ENCODE data around the gene TASOR.

Gene TASOR, protein sequence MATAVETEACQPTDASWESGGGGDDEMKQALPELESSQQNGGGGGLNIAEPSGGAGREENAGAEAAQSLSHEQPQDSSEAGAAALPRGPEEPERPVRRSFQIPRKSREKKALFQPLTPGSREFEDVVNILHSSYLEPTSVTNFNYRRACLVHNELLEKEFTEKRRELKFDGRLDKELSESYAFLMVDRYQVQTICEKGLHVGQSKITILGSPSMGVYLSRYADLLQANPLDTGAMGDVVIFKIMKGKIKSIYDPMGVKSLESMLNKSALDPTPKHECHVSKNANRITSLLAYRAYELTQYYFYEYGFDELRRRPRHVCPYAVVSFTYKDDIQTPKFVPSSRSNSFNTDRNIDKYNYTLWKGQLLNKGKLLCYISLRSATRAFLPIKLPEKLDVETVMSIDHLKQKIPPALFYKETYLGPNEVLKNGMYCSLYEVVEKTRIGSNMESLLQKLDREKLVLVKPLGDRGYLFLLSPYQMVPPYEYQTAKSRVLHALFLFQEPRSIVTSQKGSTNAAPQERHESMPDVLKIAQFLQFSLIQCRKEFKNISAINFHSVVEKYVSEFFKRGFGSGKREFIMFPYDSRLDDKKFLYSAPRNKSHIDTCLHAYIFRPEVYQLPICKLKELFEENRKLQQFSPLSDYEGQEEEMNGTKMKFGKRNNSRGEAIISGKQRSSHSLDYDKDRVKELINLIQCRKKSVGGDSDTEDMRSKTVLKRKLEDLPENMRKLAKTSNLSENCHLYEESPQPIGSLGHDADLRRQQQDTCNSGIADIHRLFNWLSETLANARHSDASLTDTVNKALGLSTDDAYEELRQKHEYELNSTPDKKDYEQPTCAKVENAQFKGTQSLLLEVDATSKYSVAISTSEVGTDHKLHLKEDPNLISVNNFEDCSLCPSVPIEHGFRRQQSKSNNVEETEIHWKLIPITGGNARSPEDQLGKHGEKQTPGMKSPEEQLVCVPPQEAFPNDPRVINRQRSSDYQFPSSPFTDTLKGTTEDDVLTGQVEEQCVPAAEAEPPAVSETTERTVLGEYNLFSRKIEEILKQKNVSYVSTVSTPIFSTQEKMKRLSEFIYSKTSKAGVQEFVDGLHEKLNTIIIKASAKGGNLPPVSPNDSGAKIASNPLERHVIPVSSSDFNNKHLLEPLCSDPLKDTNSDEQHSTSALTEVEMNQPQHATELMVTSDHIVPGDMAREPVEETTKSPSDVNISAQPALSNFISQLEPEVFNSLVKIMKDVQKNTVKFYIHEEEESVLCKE (N-terminal part only)

DNA sequence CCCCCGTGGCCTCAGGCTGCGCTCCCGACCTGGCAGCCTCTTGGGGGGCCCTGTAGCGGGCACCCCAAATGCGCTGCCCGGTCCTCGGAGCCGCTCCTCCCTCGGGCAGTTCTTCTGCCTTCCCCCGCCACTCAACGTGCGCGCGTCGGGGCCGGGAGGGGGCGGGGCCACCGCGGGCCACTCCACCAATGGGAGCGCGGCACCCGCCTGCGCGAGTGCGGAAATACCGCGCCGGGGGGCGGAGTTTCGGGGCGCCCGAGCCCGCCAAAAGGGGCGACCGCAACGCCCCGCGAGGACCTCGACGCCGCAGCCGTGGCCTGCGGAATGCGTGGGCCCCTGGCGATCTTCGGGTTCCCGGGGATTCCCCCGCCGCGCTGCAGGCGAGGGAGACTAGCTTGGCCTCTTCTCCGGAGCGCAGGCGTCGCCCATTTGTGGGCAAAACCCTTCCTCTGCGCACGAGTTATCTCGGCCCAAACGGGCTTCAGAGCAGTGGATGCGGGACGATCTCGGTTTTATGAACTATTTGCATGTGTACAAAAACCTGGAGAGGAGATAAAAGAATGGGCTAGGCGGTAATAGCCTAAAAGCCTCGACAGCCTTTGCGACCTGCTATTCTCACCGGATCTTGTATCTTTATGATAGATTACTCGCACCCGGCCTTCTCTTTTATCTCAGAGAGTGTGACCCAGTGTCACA lies at the start of gene TASOR:
Gene TASOR (minus strand): TSS at position 144 of the 696 bp plus-strand sequence. CDS start 259 bp downstream, outside the sequence.
- Histone ChIP-seq H3K4me3 (ENCODE audit: low read depth, low read length, poor library complexity, severe bottlenecking) (peak within 1 kb of the TSS; percentile 64), H3K36me3 (ENCODE audit: insufficient read depth, low read length) (peaks cover 39% of the 10 kb centered on the region), H3K9me2 (ENCODE audit: low read depth, low read length) (no peaks in the 10 kb centered on the region), H3K27ac (ENCODE audit: low read depth, low read length, poor library complexity, severe bottlenecking) (peak within 1 kb of the TSS; percentile 78), H3K9ac (ENCODE audit: low read length) (peak within 1 kb of the TSS; percentile 78), H3K9me3 (ENCODE audit: low read length) (peaks cover 8% of the 10 kb centered on the region), H3K4me2 (ENCODE audit: low read length) (peak within 1 kb of the TSS; percentile 75), H3F3A (ENCODE audit: insufficient read depth, low read length) (no peaks in the 10 kb centered on the region), H3K79me2 (ENCODE audit: insufficient read depth, low read length) (peaks cover 38% of the 10 kb centered on the region), H3K4me1 (ENCODE audit: insufficient read depth, low read length, severe bottlenecking) (peaks cover 29% of the 10 kb centered on the region), H2AFZ (ENCODE audit: low read length) (peak within 1 kb of the TSS; percentile 71; the same call in 1 of the 2 replicates), H4K20me1 (ENCODE audit: insufficient read depth, low read length) (no peaks in the 10 kb centered on the region), H3K27me3 (ENCODE audit: insufficient read depth, low read length) (no peaks in the 10 kb centered on the region)
- TF ChIP-seq, protein P1, sequence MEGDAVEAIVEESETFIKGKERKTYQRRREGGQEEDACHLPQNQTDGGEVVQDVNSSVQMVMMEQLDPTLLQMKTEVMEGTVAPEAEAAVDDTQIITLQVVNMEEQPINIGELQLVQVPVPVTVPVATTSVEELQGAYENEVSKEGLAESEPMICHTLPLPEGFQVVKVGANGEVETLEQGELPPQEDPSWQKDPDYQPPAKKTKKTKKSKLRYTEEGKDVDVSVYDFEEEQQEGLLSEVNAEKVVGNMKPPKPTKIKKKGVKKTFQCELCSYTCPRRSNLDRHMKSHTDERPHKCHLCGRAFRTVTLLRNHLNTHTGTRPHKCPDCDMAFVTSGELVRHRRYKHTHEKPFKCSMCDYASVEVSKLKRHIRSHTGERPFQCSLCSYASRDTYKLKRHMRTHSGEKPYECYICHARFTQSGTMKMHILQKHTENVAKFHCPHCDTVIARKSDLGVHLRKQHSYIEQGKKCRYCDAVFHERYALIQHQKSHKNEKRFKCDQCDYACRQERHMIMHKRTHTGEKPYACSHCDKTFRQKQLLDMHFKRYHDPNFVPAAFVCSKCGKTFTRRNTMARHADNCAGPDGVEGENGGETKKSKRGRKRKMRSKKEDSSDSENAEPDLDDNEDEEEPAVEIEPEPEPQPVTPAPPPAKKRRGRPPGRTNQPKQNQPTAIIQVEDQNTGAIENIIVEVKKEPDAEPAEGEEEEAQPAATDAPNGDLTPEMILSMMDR (IDR thresholded peaks at IDR 0.05; ENCODE audit: low read length), result no peak
- no peak for TF ChIP-seq EZH2 (IDR thresholded peaks at IDR 0.05; ENCODE audit: borderline replicate concordance, low read length)

DNA sequence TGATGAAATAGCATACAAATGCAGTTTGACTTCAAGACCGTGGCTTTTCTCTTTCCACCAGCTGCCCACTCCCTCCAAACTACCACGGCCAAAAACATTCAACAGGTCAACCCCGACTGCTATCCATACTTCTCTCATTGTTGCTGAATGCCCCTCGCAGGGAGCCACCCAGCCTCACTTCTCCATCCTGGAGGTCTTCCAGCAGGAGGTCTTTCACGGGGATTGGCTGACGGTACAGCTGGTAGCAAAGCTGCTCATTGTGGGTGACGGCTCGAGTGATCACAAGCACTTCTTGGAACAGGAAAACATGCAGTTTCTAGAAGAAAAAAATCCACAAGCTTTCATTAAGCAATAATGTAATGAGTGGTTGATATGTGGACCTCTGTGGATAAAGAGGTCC lies 49.0 kb upstream of the TASOR start:
- Histone ChIP-seq H3K79me2 (ENCODE audit: insufficient read depth, low read length) (no peaks in the 10 kb centered on the region), H3K27ac (ENCODE audit: low read depth, low read length, poor library complexity, severe bottlenecking) (no peak overlapping the region), H3K4me2 (ENCODE audit: low read length) (no peak overlapping the region), H3K9me2 (ENCODE audit: low read depth, low read length) (no peaks in the 10 kb centered on the region), H2AFZ (ENCODE audit: low read length) (no peak overlapping the region), H4K20me1 (ENCODE audit: insufficient read depth, low read length) (no peaks in the 10 kb centered on the region), H3K36me3 (ENCODE audit: insufficient read depth, low read length) (peaks cover 13% of the 10 kb centered on the region), H3K9me3 (ENCODE audit: low read length) (no peaks in the 10 kb centered on the region), H3K4me3 (ENCODE audit: low read depth, low read length, poor library complexity, severe bottlenecking) (no peak overlapping the region), H3K9ac (ENCODE audit: low read length) (no peak overlapping the region), H3F3A (ENCODE audit: insufficient read depth, low read length) (no peaks in the 10 kb centered on the region), H3K4me1 (ENCODE audit: insufficient read depth, low read length, severe bottlenecking) (no peaks in the 10 kb centered on the region), H3K27me3 (ENCODE audit: insufficient read depth, low read length) (no peaks in the 10 kb centered on the region; the same call in 1 of the 2 replicates)
- TF ChIP-seq, protein P1 (IDR thresholded peaks at IDR 0.05; ENCODE audit: low read length), result no peak
- TF ChIP-seq EZH2 (IDR thresholded peaks at IDR 0.05; ENCODE audit: borderline replicate concordance, low read length), result no peak

DNA sequence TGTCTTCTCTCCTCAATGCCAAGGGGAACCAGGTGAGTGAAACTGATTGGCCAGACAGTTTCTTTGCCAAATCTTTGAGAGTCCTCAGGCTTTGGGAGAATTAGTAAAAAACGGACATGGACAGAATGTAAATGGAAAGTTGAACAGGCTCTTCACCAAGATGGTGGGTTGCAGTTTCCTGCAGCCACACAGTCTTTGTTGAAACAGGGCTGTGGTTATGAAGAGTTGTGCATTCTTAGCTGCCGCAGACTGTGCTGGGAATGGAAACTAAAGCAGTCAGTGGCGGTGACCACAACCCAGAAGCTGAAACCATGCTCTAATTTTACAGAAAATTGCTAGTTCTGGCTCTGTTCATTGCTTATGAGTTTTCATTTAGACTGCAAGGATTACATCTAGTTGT lies 42.1 kb upstream of the TASOR start:
- Histone ChIP-seq H3K79me2 (ENCODE audit: insufficient read depth, low read length) (no peaks in the 10 kb centered on the region), H3K9ac (ENCODE audit: low read length) (no peak overlapping the region), H3K4me1 (ENCODE audit: insufficient read depth, low read length, severe bottlenecking) (peaks cover 14% of the 10 kb centered on the region), H3K36me3 (ENCODE audit: insufficient read depth, low read length) (peaks cover 19% of the 10 kb centered on the region), H3K9me3 (ENCODE audit: low read length) (no peaks in the 10 kb centered on the region), H2AFZ (ENCODE audit: low read length) (no peak overlapping the region), H3K27me3 (ENCODE audit: insufficient read depth, low read length) (no peaks in the 10 kb centered on the region), H3K4me3 (ENCODE audit: low read depth, low read length, poor library complexity, severe bottlenecking) (no peak overlapping the region), H4K20me1 (ENCODE audit: insufficient read depth, low read length) (no peaks in the 10 kb centered on the region), H3K27ac (ENCODE audit: low read depth, low read length, poor library complexity, severe bottlenecking) (peak overlapping the region; percentile 33), H3K9me2 (ENCODE audit: low read depth, low read length) (no peaks in the 10 kb centered on the region), H3K4me2 (ENCODE audit: low read length) (0 out of 2 replicates have a peak overlapping the region, but pooled peaks have one; percentile 33), H3F3A (ENCODE audit: insufficient read depth, low read length) (no peaks in the 10 kb centered on the region)
- TF ChIP-seq, protein P1 (IDR thresholded peaks at IDR 0.05; ENCODE audit: low read length), result no peak
- no peak for TF ChIP-seq EZH2 (IDR thresholded peaks at IDR 0.05; ENCODE audit: borderline replicate concordance, low read length)

Measured in OCI-LY1 (cell line).